Esophagus muscularis mucosa (tissue), 4 donors: ENCODE results near the gene ACCS.

Source experiments
- CTCF ChIP-seq, 3 experiments: fragments of 200-600 bp in 2 of 3; fragments of 450-650 bp in 1 of 3; sonication (generic) in 2 of 3; IDR thresholded peaks; one replicate each; pipeline ENCODE4 v1.5.1; 2017 to 2019; ENCODE audit warnings: antibody characterized with exemption in 3 of 3, mild to moderate bottlenecking in 2 of 3, moderate library complexity in 1 of 3
- EP300 ChIP-seq: sonication (generic); formaldehyde crosslinking; IDR thresholded peaks from one replicate; pipeline ENCODE4 v1.6.1; 2017; ENCODE audit warnings: antibody characterized with exemption
- POLR2A ChIP-seq: fragments of 450-650 bp; IDR thresholded peaks from one replicate; pipeline ENCODE4 v1.6.1; 2017; ENCODE audit warnings: antibody characterized with exemption, moderate library complexity, mild to moderate bottlenecking, low read depth
- POLR2AphosphoS5 ChIP-seq, 2 donors: sonication (generic); formaldehyde crosslinking; IDR thresholded peaks; one replicate each; pipeline ENCODE4 v1.6.1; 2017; ENCODE audit warnings: antibody characterized with exemption in 2 of 2

GRCh38 chr11:44128729-44129128 is 62.7 kb downstream of the ACCS start:
- TF ChIP-seq CTCF (IDR thresholded peaks at IDR 0.05) (no peak), POLR2A (no peak), EP300 (no peak), POLR2AphosphoS5 (IDR thresholded peaks at IDR 0.05) (no peak)
